Measurements from ENCODE around the gene SGIP1. TPM values are rescaled to one million over a fixed set of nuclear protein-coding genes. Genes with fewer than 3 reads are reported as not detected.
"Not testable (repeated sequence)": the region's sequence is repeated elsewhere in the genome, so short reads cannot be mapped to it uniquely, and the experiment has no call there.

The SGIP1 gene
- total RNA-seq, 2 experiments from 2014 or later: not detected

DNA sequence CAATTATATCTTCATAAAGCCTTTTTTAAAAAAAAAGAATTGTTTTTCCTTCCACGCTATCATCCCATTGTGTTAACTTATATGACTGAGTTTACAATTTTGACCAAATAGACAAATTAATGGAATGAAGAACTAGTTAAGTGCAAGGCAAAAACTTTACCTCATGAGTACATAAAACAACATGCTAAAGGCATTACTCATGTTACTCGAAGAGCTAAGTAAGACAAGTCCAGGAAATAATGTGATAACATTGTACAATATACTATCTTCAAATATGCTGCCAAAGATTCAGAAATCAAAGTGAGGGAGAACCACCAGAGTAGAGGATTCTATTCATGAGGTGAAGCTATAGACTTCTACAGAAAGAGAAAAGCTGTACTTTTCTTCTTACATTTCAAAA is 194.1 kb downstream of the SGIP1 start:
- TF ChIP-seq, protein P1, sequence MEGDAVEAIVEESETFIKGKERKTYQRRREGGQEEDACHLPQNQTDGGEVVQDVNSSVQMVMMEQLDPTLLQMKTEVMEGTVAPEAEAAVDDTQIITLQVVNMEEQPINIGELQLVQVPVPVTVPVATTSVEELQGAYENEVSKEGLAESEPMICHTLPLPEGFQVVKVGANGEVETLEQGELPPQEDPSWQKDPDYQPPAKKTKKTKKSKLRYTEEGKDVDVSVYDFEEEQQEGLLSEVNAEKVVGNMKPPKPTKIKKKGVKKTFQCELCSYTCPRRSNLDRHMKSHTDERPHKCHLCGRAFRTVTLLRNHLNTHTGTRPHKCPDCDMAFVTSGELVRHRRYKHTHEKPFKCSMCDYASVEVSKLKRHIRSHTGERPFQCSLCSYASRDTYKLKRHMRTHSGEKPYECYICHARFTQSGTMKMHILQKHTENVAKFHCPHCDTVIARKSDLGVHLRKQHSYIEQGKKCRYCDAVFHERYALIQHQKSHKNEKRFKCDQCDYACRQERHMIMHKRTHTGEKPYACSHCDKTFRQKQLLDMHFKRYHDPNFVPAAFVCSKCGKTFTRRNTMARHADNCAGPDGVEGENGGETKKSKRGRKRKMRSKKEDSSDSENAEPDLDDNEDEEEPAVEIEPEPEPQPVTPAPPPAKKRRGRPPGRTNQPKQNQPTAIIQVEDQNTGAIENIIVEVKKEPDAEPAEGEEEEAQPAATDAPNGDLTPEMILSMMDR (IDR thresholded peaks at IDR 0.05): no peak
- ChIA-PET CTCF (interaction anchor here (0.8 to 5.5 kb wide), 3 partner anchors 11 to 224 kb away, joined by 3 to 31 read pairs (median 4); no protein-coding TSS in a partner anchor), POLR2A (no interaction called here)
- ATAC-seq (no peak), DNase-seq (no peak)
- Mint-ChIP-seq H3K27ac (no peak overlapping the region), H3K4me1 (ENCODE audit: low read depth) (peaks cover 15% of the 10 kb centered on the region), H3K4me3 (no peak overlapping the region), H3K36me3 (ENCODE audit: low read depth) (no peaks in the 10 kb centered on the region), H3K9me3 (no peaks in the 10 kb centered on the region), H3K27me3 (peaks cover 13% of the 10 kb centered on the region)
- intact Hi-C loops (cut with micrococcal nuclease): loop anchor here (10.0 kb wide), 1 partner anchor 483 kb away; no protein-coding TSS in a partner anchor

DNA sequence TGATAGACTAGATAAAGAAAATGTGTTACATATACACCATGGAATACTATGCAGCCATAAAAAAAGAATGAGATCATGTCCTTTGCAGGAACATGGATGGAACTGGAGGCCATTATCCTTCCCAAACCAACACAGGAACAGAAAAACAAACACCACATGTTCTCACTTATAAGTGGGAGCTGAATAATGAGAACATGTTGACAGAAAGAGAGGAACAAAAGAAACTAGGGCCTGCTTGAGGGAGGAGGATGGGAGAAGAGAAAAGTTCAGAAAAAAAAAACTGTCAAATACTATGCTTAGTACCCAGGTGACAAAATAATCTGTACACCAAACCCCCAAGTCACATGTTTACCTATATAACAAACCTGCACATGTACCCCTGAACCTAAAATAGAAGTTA is 194.8 kb downstream of the SGIP1 start:
- intact Hi-C loops (cut with micrococcal nuclease): loop anchor here (10.0 kb wide), 1 partner anchor 484 kb away; no protein-coding TSS in a partner anchor
- POLR2A ChIA-PET; DNase-seq; ATAC-seq; H3K4me3 Mint-ChIP-seq; H3K36me3 Mint-ChIP-seq (ENCODE audit: low read depth); H3K9me3 Mint-ChIP-seq: not testable (repeated sequence)
- CTCF ChIA-PET: interaction anchor here (0.8 to 5.5 kb wide), 3 partner anchors 10 to 225 kb away, joined by 3 to 31 read pairs (median 4); no protein-coding TSS in a partner anchor
- Mint-ChIP-seq H3K27me3 (peaks cover 11% of the 10 kb centered on the region), H3K27ac (peak overlapping the region; percentile 42), H3K4me1 (ENCODE audit: low read depth) (peaks cover 15% of the 10 kb centered on the region)

DNA sequence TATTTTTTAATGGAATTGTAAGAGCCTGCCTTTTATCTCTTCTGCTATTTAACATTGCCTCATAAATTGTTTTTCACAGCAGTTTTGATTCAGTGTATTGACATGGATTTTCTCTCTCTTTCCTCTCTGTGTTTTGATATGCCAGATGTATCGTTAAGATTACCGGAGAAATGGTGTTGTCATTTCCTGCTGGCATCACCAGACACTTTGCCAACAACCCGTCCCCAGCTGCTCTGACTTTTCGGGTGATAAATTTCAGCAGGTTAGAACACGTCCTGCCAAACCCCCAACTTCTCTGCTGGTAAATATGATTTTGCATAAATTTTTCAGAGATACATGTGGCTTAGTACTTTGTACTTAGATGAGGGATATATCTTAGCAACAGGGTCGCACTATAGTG is 195.2 kb downstream of the SGIP1 start:
- CTCF ChIA-PET: interaction anchor here (5.5 kb wide), 1 partner anchor 10 kb away, joined by 31 read pairs; no protein-coding TSS in a partner anchor
- no peaks in the 10 kb centered on the region for H3K36me3 Mint-ChIP-seq (ENCODE audit: low read depth)
- POLR2A ChIA-PET: no interaction called here
- no peak overlapping the region for H3K4me3 Mint-ChIP-seq
- intact Hi-C loops (cut with micrococcal nuclease): loop anchor here (10.0 kb wide), 1 partner anchor 484 kb away; no protein-coding TSS in a partner anchor
- ATAC-seq (peak; percentile 55), DNase-seq (peak; percentile 39)
- no peaks in the 10 kb centered on the region for H3K9me3 Mint-ChIP-seq
- H3K4me1 Mint-ChIP-seq (ENCODE audit: low read depth): peaks cover 15% of the 10 kb centered on the region
- TF ChIP-seq, protein P1 (IDR thresholded peaks at IDR 0.05): no peak
- H3K27ac Mint-ChIP-seq: peak overlapping the region; percentile 42
- H3K27me3 Mint-ChIP-seq: peaks cover 10% of the 10 kb centered on the region

DNA sequence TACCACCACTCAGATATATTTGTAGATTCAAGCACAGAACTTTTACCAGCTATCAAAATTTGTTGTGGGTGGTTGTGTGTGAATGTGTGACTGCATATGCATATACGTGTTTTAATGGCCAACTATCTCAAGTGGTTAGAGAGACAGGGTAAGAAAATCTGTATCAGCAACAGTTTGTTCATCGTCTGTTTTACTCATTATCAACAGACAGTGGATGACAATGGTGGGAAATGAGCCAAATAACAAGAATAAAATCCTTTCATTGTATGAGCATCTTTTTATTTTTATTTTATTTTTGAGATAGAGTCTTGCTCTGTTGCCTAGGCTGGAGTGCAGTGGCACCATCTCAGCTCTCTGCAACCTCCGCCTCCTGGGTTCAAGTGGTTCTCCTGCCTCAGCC is 195.6 kb downstream of the SGIP1 start:
- Mint-ChIP-seq H3K27me3 (peaks cover 9% of the 10 kb centered on the region), H3K4me1 (ENCODE audit: low read depth) (peaks cover 15% of the 10 kb centered on the region), H3K9me3 (no peaks in the 10 kb centered on the region), H3K4me3 (no peak overlapping the region), H3K27ac (no peak overlapping the region), H3K36me3 (ENCODE audit: low read depth) (no peaks in the 10 kb centered on the region)
- ChIA-PET CTCF (interaction anchor here (5.5 kb wide), 1 partner anchor 10 kb away, joined by 31 read pairs; no protein-coding TSS in a partner anchor), POLR2A (no interaction called here)
- TF ChIP-seq, protein P1 (IDR thresholded peaks at IDR 0.05): no peak
- intact Hi-C loops (cut with micrococcal nuclease): loop anchor here (10.0 kb wide), 1 partner anchor 485 kb away; no protein-coding TSS in a partner anchor
- ATAC-seq (no peak), DNase-seq (no peak)

DNA sequence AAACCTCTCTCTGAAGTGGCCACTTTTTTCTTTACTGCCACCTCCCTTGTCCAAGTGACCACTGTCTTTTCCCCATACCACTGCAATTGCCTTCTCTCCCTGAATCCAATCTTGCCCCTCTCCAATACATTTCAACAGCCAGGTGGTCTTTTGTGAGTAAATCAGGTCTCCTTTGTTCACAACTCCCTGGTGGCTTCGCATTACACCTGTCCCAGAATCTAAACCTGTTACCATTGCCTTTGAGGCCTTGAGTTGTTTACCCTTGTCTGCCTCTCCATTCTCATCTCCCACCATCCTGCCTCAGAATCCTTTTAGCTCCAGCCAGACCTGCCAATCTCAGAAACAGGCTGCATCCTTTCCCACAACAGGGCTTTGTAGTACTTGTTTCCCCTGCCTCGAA is 196.5 kb downstream of the SGIP1 start:
- no peak for DNase-seq
- Mint-ChIP-seq H3K27me3 (peaks cover 9% of the 10 kb centered on the region), H3K9me3 (no peaks in the 10 kb centered on the region), H3K27ac (no peak overlapping the region), H3K4me3 (no peak overlapping the region), H3K4me1 (ENCODE audit: low read depth) (peaks cover 15% of the 10 kb centered on the region), H3K36me3 (ENCODE audit: low read depth) (no peaks in the 10 kb centered on the region)
- intact Hi-C loops (cut with micrococcal nuclease): no loop called here
- POLR2A ChIA-PET: no interaction called here
- ATAC-seq: no peak
- TF ChIP-seq, protein P1 (IDR thresholded peaks at IDR 0.05): no peak
- CTCF ChIA-PET: no interaction called here
